ENCODE data around the gene ARRB1.
A peak's percentile ranks its signal among the peaks of the same experiment; 100 is the strongest.
"Not testable (repeated sequence)": the region's sequence is repeated elsewhere in the genome, so short reads cannot be mapped to it uniquely, and the experiment has no call there.

The ARRB1 gene

DNA sequence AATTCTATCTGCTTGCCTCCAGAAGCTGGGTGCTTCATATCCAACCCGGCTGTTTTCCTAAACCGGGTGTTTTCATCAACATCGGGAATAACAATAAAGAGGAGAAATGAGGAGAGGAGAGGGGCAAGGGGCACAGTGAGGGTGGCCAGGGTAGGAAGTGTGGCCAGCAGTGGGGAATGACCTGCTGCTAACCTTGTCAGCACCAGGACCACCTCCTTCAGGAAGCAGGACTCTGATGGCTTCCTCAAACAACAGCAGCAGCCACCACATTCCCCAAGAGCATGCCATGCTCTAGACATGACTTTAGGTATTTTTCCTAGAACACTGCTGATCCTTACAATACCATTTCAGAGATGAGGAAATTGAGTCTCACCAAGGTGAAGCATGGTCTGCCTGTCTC lies 58.5 kb downstream of the ARRB1 start:
- no peak for DNase-seq

DNA sequence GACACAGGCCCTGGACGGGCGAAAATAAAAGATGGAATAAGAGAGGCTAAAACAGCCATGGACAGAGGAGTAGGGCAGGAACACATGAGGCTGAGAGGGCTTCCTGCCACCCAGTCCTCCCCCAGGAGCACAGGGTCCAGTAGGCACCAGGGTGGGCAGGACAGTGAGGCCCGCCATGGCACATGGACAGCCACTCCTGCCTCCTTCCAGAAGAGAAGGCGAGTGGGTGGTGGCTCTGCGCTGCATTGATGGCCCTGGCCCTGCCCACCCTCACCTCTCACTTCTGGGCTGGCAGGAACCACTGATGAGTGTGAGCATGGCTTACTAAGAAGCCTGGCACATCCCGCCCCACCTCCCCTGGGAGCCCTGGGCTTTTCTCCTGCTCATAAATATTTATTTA lies 59.7 kb downstream of the ARRB1 start:
- no peak for DNase-seq

DNA sequence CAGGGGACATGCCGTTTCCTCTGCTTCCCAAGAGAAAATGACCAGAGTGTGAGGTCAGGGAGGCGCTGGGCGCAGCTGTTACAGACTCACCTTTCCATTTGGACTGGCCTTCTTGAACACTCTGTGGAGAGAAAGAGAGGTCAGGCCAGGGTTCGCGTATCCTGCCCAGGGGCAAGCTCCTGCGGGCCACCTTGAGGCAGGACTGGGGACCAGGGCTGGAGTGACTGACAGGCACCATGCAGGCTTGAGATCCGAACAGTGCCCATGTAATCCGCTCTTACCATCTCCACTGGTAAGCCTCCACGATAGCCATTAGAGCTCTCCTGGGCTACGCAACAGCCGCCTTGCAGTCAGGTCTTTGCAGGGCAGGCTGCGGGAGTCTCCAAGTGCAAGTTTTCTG lies 61.5 kb downstream of the ARRB1 start:
- DNase-seq: no peak

DNA sequence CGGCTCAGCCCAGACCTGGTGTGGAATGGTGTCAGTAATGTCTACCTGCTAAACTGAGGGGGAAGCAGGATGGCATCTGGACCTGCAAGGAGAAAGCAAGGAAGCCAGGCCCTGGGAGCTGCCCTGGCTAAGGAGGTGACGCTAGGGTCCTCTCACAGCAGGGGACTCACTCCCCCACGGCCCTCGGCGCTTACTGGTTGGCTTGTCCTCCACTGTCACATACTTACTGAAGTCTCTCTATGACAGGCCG lies 62.0 kb downstream of the ARRB1 start:
- no peak for DNase-seq

DNA sequence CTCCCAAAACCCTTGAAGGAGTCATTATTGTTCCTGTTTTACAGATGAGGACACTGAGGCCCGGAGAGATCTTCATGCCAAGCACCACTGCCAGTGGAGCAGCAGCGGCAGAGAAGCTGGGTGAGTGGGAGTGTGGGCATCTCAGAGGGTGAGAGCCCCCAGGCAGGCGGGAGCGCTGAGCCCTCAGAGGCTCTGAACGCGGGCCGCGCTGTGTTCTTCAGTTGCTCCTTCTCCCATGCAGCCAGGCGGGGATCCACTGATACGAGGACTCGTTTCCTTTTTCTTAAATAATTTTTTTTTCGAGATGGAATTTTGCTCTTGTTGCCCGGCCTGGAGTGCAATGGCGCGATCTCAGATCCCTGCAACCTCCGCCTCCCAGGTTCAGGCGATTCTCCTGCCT lies 63.9 kb downstream of the ARRB1 start:
- DNase-seq: no peak

DNA sequence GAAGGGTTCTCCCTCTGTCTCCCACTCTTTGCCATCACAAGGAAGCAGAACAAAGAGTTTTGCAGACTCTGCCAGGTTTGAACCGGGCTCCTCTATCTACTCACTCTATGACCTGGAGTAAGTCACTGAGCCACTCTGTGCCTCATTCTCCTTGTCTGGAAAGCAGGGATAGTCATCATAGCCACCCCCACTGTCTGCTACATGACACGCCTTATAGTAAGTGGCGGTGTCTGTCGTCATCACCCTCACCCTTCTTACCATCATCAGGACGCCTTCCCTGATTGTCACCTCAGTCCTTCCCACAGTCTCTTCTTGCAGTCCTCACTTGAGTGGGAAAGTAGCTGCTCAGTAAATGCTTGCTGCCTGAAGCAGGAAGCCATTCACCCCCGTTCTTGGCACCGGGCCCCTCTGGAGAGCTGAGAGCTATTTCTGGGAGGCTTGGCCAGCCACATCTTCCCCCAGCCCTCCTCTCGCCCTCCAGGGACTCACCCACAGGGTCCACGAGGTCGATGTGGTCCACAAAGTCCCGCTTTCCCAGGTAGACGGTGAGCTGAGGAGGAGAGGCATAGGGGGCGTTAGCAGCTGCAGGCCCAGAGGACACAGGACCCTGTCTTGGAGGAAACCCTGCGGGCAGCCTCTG lies 64.5 kb downstream of the ARRB1 start:
- no peak for DNase-seq

DNA sequence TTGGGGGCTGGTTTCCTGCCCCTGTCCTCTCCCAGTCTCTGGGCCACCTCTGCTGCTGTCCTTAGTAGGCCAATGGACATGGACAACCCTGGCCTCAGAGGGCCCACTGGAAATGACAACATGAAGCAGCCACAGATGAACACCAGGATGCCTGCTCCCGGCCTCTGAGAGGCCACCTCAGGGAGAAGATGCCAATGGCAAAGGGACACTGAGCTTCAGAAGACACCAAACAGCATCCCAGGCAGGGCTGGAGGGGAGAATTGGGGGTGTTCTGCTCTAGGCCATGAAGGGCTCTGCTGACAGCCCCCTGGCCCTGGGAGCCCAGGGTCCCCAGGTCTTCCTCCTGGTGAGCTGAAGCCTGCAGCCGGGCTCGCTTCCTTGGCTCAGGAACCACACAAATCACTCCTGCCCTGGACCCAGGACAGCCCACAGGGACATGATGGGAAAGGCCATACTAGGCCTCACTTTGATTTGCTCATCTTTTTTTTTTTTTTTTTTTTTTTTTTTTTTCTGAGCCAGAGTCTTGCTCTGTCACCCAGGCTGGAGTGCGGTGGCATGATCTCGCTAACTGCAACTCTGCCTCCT lies 65.6 kb downstream of the ARRB1 start:
- no peak for DNase-seq

DNA sequence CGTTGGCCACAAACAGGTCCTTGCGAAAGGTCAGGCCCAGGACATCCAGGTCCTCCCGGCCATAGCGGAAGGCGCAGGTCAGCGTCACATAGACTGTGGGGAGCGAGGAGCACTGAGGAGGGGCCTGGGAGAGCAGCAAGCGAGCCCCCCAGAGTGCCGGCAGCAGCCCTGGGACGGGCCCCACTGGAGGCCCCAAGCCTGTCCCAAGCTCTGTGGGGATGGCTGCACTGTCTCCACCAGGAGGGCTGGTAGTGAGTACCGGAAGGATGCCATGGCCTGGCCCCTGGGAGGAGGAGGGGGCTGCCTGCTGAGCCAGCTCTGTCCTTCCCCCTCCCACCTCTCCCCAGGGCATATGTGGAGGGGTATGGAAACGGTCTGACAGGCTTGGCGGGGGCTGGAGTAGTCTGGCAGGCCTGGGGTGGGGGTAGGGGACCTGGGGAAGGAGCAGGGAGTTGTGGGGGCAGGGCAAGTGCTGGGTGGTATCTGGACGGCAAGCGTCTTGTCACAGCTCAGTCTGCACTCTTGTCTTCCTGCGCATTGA lies 68.0 kb downstream of the ARRB1 start:
- no peak for DNase-seq

DNA sequence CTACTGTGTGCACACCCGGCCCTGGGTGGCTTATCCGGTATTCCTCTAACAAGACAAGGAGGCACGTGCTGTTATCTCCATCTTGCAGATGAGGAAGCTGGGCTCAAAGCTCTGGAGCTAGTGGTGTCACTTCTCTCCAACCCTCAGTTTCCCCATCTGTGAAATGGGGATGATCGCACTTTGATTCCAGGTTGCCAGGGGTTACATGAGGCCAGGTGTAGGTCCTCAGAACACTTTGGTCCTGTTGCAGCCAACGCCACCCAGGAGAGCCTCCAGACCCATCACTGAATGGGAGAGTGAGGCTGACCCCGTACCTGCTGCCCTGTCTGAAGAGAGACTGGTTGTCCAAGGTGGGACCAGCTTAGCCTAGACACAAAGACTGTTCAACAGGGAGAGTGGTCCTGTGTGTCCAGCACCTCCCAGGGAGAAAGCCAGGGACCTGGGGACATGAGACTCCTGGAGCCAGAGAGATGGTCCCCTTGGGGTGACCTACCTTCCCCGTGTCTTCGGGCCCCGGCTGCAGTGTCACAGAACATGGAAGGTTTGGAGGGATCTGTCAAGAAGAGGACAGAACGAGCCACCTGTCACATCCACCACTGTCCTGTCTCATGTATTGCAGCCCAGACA lies 69.9 kb downstream of the ARRB1 start:
- no peak for DNase-seq

DNA sequence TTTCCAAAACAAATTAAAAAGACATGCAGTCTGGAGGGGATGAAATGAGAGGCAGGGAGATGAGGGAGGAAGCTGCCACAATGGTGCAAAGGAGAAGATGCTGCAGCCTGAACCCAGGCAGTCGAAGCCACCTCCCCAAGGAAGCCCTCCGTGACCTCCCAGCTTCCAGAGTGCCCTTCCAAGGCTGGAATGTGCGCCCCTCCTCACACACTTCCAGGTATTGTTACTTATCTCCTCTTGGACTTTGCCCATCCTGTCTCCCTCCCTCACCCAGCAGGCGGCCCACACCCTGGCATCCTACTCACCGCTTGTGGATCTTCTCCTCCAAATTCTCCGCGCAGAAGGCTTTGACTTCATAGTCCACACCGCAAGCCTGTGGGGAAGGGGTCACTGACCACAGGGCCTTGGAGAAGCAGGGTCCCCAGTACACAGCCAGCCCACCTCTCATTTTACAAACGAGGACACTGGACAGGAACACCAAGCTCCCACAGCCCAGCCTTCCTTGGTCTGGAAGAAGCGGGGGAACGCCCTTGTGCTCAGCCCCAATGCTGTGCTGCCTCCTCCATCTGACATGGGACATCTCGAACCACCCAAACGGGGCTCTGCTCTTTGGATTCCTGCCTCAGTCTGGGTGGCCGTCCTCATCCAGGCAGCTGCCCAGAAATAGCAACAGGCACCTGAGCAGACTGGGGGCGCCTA lies 70.5 kb downstream of the ARRB1 start:
- no peak for DNase-seq

DNA sequence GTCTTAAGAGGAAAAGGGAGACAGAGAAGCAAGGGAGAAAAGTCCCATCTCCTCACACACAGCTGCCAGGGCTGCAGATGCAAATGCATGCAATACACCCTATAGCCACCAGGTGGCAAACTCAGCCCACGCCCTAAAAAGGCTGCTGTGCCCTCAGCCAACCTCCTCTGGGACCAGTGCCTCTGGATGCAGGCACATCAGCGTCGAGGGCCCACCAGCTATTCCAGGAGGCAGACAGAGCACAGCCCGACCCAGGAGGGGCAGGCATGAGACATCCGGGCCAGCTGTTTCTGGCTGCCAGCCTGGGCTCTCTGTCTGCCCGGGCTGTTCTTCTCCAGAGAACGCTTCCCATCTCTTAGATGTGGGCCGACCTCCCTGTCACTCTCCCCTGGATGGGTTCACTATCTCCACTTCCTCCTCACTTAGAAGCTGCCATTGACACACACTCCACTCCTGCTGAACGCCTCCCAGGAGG lies 71.2 kb downstream of the ARRB1 start:
- DNase-seq: peak; percentile 76

DNA sequence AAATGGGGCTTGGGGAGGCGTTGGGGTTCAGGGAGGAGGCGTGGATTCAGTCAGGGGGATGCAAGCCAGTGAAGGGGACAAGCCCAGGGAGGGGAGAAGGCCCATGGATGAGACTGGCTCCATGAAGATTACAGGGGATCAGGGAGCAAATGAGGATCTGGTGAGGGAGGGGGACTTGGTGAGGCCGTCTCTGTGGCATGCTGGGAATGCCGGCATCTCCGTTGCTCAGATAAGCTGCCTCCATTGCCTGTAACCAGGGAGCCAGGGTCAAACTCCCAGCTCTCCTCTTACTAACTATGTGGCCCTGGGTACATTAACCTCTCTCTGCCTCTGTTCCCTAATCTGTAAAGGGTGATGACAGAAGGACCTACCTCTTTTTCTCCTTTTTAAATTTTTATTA lies 72.2 kb downstream of the ARRB1 start:
- no peak for DNase-seq

DNA sequence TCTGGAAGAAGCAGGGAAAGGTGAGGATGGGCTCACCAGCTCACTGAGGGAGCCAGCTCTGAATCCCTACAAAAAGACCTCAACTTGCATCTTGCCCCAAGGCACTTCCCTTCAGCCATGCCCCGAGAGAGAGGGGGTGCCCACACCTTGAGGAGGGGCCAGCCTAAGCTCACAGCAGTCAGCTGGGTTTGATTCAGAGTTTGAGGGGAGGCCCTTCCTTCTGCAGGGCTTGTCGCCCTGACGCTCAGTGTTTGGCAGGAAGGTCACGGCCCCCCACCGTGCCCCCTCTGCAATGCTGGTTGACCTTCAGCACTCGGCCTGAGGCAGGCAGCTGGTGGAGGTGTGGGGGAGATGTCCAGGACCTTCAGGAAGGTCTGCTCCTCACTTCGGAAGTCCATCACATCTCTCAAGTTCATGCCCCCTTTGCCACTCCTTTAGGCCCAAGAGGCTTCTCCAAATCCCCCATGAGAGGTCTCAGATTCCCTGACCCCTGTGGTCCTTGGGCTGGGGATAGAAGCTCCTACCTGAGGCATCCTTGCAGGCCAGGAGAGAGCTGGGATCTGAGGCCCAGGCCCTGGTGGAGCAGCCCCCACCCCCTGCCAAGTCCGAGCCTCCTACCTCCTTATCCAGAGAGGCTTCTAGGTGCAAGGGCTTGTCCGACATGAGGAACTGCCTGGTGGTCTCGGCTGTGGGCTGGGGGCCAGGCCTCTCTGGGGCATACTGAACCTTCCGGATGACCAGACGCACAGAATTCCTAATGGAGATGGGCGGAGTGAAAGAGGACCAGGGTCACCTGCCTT lies 73.3 kb downstream of the ARRB1 start:
- DNase-seq: no peak

DNA sequence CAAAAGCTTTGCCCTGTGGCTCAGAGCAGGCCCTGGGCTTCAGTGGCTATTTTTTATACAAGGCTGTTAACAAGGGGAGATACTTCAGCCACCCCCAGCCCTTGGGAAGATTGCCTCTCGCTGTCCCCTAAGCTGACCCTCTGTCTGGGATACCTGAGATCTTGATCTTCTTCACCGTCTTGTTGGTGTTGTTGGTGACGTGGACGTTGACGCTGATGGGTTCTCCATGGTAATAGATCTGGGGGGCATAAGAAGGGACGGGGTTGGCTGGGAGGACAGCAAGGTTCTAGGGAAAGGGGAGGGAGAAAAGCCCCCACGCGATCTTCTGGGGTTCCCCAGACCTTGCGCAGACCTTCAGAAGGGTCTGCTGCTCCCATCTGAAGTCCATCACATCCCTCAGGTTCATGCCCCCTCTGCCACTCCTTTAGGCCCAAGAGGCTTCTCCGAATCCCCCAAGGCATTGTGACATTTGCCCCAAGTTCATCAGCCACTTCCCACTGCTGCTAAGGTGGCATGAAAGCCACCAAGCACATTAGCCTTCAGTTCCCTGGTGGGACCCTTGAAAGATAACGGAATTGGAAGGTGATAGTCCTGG lies 74.2 kb downstream of the ARRB1 start:
- no peak for DNase-seq

DNA sequence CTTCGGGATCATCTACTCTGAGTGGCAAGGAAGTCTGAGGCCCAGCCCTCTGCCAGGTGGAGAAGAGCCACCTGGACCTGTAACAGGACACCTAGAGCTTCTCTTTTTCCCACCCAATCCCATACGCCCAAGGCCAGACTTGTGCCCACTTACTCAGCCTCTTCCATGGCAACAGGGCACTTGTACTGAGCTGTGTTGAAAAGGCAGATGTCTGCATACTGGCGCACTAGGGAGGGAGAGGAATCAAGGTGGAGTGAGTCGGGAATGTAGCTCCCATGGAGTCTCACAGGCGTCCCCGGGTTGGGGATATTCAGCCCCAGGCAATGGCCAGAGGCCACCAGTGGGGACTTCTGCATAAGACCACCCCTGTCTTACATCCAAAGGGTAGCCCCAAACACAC lies 74.8 kb downstream of the ARRB1 start:
- DNase-seq: no peak

DNA sequence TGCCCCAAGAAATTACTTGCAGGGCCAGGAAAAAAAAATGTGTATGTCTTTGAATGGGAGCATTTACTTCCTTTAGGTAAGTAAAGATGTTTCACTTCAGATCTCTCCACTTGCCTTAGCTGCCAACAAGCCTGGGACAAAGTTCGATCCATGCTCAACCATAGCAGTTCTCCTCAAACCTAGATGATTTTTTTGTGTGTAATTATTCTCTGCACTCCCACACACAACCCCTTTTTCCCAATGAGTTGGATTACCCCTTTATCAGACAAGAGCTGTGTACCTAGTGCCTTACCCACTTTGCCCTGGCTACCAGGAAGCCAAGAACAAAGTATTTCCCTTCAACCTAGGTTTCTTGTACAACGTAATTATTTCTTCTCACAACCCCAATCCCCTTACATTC lies 75.3 kb downstream of the ARRB1 start:
- DNase-seq: no peak

DNA sequence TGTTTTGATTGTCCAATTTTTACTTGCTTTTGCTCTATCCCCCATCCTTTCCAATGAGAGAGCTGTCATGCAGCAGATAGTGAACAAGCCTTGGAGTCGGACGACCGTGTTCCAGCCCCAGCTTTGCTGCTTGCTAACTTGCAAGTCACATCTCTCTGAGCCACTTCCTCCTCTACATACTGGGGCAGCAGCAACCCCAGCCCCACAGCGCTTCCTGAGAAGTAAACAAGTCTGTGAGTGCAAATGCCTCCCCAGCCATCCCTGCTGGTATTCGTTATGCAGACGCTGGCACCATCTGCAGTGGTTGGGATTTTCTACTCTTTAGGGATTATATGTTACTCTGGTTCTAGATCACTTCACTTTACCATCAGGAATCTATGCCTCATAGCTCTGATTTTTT lies 75.9 kb downstream of the ARRB1 start:
- peak; percentile 63 for DNase-seq

DNA sequence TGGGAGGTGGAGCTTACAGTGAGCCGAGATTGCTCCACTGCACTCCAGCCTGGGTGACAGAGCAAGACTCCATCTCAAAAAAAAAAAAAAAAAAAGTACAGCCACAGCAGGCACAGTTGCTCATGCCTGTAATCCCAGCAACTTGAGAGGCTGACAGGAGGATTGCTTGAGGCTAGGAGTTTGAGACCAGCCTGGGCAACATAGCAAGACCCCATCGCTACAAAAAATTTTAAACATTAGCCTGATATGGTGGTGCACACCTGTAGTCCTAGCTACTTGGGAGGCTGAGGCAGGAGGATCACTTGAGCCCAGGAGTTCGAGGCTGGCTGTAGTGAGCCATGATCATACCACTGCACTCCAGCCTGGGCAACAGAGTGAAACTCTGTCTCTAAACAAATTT lies 76.7 kb downstream of the ARRB1 start:
- DNase-seq: not testable (repeated sequence)

DNA sequence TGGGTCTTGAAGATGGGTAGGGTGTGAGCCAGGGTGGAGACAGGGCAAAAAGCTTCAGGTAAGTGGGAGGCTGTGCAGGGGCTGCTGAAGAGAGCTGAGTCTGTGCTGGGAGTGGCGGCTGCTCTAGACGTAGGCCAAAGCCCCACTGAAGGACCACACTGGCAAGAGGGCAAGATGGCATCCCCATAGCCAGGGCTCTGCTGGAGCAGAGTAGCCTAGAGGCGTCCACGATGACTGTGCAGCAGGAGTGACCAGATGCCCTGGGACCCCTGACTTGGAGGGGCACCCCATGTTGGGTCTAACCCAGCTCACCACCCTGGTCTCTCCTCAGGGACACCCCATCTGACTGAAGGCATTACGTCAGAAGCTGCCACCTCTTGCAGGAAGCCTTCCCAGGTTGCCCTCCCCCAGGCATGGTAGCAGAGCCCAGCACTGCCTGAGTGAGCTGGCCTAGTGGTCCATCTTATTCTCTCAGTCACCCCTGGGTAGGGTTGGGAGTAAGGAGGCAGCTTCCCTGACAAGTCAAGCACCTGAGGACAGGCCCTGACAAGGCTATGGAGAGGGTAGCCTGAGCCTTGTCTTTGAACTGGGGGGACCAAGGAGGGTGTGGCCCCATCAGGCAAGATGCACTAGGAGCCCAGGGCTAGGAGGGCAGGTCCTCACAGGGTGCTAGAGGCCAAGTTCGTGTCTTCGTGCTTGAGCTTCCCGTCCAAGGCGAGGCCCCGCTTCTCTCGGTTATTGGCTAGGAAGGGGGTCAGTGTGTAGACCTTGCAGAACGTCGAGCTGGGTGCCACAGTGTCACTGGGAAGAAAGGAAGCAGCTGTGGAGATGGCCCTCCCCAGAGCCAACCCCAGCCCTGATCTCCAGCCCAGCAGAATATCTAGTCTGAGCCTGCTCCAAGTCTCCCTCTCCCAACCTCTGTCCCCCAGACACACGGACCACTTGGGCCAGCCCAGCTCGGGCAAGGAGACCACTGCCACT lies 77.8 kb downstream of the ARRB1 start:
- no peak for DNase-seq

DNA sequence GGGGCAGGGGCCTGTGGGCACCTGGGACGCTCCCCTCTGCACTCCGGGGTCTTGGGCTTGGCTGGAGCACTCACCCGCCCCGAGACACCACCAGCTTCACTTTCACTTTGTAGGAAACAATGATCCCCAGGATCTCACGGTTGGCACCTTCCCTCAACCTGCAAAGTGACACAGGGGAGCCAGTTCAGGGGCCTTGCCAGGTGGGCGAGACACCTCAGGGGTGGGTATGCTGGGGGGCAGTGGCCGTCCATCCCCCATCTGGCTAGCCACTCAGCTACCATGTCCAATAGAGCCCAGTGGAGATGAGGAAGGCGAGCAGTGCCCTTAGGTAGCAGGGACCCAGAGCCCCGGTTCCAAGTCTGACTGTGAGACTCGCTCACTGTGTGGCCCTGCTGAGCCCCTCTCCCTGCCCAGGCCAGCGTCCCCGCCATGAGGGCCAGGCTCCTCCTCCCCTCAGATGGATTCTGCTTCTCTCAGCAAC lies 78.6 kb downstream of the ARRB1 start:
- no peak for DNase-seq

DNA sequence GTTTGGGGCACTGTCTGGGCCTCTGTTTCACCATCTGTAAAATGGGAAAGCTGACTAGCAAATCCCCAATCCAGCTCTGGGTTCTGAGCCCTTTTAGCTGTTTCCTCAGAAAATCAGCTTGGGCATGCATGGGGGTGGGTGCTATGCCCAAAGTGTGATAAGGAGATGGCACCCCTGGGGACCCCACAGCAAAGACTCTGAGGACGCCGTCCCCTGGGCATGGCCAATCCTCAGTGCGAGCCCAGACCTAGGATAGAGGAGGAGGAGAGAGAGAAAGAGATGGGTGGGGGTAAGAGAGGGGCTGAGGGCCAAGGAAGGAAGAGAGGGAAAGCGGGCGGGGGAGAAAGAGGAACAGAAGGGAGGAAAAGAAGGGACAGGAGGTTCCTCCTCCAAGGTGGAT lies 79.1 kb downstream of the ARRB1 start:
- no peak for DNase-seq
